ENCODE measurements around the gene BPGM. TPM values are rescaled to one million over a fixed set of nuclear protein-coding genes. Genes with fewer than 3 reads are reported as not detected.

The BPGM gene
- total RNA-seq, 1 donor from 2014 or later, result 14.8 TPM

- no peak overlapping the region for H3K4me3 ChIP-seq
- H3K36me3 ChIP-seq, result no peaks in the 10 kb centered on the region
- intact Hi-C loops (cut with DNase I), result no loop called here
- DNase-seq (no peak), ATAC-seq (no peak)
- no peak for TF ChIP-seq CTCF (IDR thresholded peaks at IDR 0.05)
- H3K4me1 ChIP-seq, result peaks cover 4% of the 10 kb centered on the region
- H3K27ac ChIP-seq, result no peak overlapping the region
- no peaks in the 10 kb centered on the region for H3K9me3 ChIP-seq
- H3K27me3 ChIP-seq, result no peaks in the 10 kb centered on the region
Measured at GRCh38 chr7:134699899-134700298, 53.2 kb downstream of the BPGM start.

- no peaks in the 10 kb centered on the region for H3K4me1 ChIP-seq
- H3K9me3 ChIP-seq, result no peaks in the 10 kb centered on the region
- H3K36me3 ChIP-seq, result no peaks in the 10 kb centered on the region
- H3K4me3 ChIP-seq, result no peak overlapping the region
- intact Hi-C loops (cut with DNase I), result no loop called here
- peak; percentile 35 for TF ChIP-seq CTCF (IDR thresholded peaks at IDR 0.05)
- ATAC-seq, result peak; percentile 42
- H3K27me3 ChIP-seq, result no peaks in the 10 kb centered on the region
- DNase-seq, result no peak
- no peak overlapping the region for H3K27ac ChIP-seq
Measured at GRCh38 chr7:134701272-134701671, 54.6 kb downstream of the BPGM start.

- Histone ChIP-seq H3K9me3 (no peaks in the 10 kb centered on the region), H3K4me1 (no peaks in the 10 kb centered on the region), H3K36me3 (no peaks in the 10 kb centered on the region), H3K27me3 (no peaks in the 10 kb centered on the region), H3K4me3 (no peak overlapping the region), H3K27ac (peak overlapping the region; percentile 71)
- ATAC-seq (no peak), DNase-seq (no peak)
- TF ChIP-seq CTCF (IDR thresholded peaks at IDR 0.05), result no peak
- intact Hi-C loops (cut with DNase I), result no loop called here
Measured at GRCh38 chr7:134702366-134703240, 56.0 kb downstream of the BPGM start.

- TF ChIP-seq CTCF (IDR thresholded peaks at IDR 0.05), result no peak
- Histone ChIP-seq H3K9me3 (no peaks in the 10 kb centered on the region), H3K36me3 (no peaks in the 10 kb centered on the region), H3K27me3 (no peaks in the 10 kb centered on the region), H3K27ac (peak overlapping the region; percentile 71), H3K4me3 (no peak overlapping the region), H3K4me1 (no peaks in the 10 kb centered on the region)
- DNase-seq (no peak), ATAC-seq (no peak)
- intact Hi-C loops (cut with DNase I), result no loop called here
Measured at GRCh38 chr7:134703241-134703594, 56.6 kb downstream of the BPGM start.

- Histone ChIP-seq H3K4me3 (no peak overlapping the region), H3K9me3 (no peaks in the 10 kb centered on the region), H3K27me3 (no peaks in the 10 kb centered on the region), H3K27ac (peak overlapping the region; percentile 71), H3K4me1 (no peaks in the 10 kb centered on the region), H3K36me3 (no peaks in the 10 kb centered on the region)
- no peak for TF ChIP-seq CTCF (IDR thresholded peaks at IDR 0.05)
- no peak for DNase-seq
- ATAC-seq, result no peak
- intact Hi-C loops (cut with DNase I), result no loop called here
Measured at GRCh38 chr7:134703782-134704181, 57.1 kb downstream of the BPGM start.

Data from upper lobe of right lung (tissue), 1 donor.